ENCODE results near the gene AKAP6.

Gene AKAP6

GRCh38 chr14:32675433-32675832, 346.3 kb downstream of the AKAP6 start:
- no peak for TF ChIP-seq CTCF (IDR thresholded peaks at IDR 0.05)

- TF ChIP-seq CTCF (IDR thresholded peaks at IDR 0.05), result no peak
These were observed 348.2 kb downstream of the AKAP6 start for GRCh38 chr14:32677129-32677780.

- TF ChIP-seq CTCF (IDR thresholded peaks at IDR 0.05), result no peak
These were observed 349.0 kb downstream of the AKAP6 start for GRCh38 chr14:32678088-32678487.

- TF ChIP-seq CTCF (IDR thresholded peaks at IDR 0.05), result no peak
These were observed 351.0 kb downstream of the AKAP6 start for GRCh38 chr14:32679927-32680612.

- TF ChIP-seq CTCF (IDR thresholded peaks at IDR 0.05), result no peak
These were observed 352.5 kb downstream of the AKAP6 start for GRCh38 chr14:32681598-32681997.

- TF ChIP-seq CTCF (IDR thresholded peaks at IDR 0.05), result no peak
These were observed 353.1 kb downstream of the AKAP6 start for GRCh38 chr14:32682214-32682613.

- TF ChIP-seq CTCF (IDR thresholded peaks at IDR 0.05), result no peak
These were observed 354.6 kb downstream of the AKAP6 start for GRCh38 chr14:32683679-32684078.
